ENCODE data around the gene IYD. TPM values are rescaled to one million over a fixed set of nuclear protein-coding genes. Genes with fewer than 3 reads are reported as not detected.

Gene IYD
- total RNA-seq, 1 donor, result under 0.01 TPM

DNA sequence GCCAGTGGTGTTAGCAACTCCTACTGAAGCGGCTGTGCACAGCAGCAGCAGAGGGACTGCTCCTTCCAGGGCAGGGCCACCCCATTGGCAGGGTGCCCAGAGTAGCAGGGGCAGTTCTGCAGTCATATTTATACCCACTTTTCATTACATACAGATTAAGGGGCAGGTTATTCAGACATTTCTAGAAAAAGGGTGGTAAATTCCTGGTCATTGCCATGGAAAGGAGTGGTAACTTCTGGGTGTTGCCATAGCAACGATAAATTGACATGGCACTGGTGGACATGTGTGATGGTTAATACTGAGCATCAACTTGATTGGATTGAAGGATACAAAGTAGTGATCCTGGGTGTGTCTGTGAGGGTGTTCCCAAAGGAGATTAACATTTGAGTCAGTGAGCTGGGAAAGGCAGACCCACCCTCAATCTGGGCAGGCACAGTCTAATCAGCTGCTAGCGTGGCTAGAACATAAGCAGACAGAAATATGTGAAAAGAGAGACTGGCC, 45.0 kb downstream of the IYD start:
- H3K4me3 ChIP-seq (ENCODE audit: low read depth, low read length), result no peak overlapping the region
- TF ChIP-seq, protein P1, sequence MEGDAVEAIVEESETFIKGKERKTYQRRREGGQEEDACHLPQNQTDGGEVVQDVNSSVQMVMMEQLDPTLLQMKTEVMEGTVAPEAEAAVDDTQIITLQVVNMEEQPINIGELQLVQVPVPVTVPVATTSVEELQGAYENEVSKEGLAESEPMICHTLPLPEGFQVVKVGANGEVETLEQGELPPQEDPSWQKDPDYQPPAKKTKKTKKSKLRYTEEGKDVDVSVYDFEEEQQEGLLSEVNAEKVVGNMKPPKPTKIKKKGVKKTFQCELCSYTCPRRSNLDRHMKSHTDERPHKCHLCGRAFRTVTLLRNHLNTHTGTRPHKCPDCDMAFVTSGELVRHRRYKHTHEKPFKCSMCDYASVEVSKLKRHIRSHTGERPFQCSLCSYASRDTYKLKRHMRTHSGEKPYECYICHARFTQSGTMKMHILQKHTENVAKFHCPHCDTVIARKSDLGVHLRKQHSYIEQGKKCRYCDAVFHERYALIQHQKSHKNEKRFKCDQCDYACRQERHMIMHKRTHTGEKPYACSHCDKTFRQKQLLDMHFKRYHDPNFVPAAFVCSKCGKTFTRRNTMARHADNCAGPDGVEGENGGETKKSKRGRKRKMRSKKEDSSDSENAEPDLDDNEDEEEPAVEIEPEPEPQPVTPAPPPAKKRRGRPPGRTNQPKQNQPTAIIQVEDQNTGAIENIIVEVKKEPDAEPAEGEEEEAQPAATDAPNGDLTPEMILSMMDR (IDR thresholded peaks at IDR 0.05; ENCODE audit: insufficient read depth, low read length), result no peak
- peak; percentile 27 for DNase-seq (ENCODE audit: low read depth)

DNA sequence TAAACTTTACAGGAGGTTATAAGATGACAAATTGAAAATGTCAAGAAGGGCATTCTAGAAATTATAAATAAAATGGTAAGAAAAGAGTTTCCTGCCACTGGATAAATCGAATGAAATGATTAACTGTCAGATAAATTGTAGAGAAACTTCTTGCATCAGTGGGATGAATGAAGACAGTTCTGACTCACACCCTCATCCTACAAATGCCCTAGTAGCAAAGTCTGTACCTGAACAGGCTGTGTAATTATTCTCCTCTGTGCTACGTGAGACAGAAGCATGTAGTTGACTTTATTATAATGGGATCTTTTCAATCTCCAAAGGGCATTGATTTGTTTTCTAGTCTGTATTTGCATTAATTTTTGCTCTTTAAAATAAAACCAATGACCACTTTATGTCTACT, 47.3 kb downstream of the IYD start:
- no peak for DNase-seq (ENCODE audit: low read depth)
- H3K4me3 ChIP-seq (ENCODE audit: low read depth, low read length), result no peak overlapping the region
- TF ChIP-seq, protein P1 (IDR thresholded peaks at IDR 0.05; ENCODE audit: insufficient read depth, low read length), result no peak

DNA sequence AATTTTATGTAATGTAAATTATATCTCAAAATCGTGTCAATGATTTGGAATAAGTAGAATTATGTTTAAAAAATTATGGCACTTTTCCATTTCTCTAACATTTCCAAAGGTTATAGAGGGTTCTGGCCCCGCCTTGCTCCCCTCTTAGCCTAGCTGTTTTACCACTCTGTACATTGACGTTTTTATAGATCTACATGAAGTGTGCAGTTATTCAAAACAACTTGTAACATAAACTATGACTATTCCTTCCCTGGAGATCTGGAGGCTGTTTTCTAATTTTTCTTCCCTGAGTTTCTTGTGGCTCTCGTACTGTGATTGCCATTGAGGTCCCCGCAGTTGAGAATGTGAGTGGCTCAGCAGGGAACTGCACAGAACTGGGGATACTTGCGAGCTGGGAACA, 48.4 kb downstream of the IYD start:
- TF ChIP-seq, protein P1 (IDR thresholded peaks at IDR 0.05; ENCODE audit: insufficient read depth, low read length), result no peak
- H3K4me3 ChIP-seq (ENCODE audit: low read depth, low read length), result no peak overlapping the region
- no peak for DNase-seq (ENCODE audit: low read depth)

DNA sequence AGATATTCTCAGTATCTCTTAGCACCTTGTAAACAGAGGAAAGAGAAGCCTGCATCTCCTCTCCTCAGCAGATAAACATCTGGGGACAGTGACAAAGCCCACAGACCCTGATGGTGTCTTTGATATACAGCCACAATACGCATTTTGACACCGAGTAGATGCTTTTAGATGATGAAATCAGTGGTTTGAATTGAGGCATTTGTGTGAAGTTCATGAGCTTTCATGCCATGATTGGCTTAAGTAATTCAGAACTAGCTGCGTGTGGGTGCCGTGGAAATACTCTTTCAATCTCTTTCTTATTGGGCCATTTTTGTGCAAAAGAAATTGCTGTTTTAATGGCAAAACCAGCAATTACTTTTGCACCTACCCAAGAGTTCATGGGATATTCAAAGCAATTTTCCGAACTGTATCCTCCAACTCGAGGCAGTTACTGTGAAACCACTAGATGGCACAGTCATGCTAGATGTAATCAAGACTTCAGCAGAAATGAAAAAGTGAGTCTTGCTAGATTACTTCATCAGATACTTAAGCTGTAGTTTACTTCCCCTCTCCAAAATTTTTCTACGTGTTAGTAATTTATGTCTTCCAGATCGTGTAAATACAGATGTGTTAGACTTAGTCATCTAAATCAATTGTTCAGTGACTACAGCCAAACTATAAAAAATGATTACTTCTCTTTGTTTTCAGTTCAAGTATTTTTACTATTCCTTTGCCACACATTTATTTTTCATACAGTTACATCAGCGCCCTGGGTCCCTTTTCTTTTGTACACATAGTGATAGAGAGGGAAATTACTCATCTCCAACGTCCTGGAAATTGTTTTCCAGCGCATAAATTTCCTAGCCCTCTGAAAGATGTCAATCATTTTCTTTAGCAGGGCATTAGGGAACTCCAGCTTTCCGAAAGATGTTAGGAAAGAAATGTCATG, 49.4 kb downstream of the IYD start:
- TF ChIP-seq, protein P1 (IDR thresholded peaks at IDR 0.05; ENCODE audit: insufficient read depth, low read length), result peak; percentile 81
- H3K4me3 ChIP-seq (ENCODE audit: low read depth, low read length), result peak overlapping the region; percentile 57
- peak; percentile 94 for DNase-seq (ENCODE audit: low read depth)

DNA sequence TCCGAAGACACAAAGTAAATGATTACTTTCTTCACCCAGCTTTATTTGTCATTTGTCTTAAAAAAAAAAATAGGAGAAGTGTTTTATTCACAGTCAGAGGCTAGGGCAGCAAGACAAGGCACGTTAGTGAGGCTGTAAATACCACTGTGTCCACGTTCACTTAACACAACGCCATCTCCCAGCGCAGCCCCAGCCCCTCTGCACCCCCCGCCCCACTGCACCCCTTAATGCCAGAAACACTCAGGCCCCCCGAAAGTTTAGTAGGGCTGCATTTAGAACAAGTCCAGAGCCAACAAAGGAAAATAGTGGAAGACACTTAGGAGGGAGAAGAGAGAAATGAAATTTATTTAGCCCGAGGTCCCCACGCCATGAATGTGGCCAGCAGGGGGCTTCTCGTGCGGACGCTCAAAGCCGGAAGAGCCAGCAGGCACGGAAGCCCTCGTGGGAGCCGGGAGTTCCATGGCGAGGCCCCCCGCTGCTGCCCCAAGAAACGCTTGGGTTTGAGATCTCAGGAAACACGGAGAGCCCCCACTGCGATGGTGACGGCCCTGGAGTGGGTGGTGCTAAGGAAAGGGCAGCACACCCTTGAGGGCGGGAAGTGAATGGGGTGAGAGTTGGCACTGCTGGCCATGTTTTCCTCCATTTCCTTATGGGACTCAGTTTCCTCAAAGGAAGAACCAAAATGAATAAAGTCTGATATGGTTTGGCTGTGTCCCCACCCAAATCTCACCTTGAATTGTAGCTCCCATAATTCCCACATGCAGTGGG, 50.2 kb downstream of the IYD start:
- H3K4me3 ChIP-seq (ENCODE audit: low read depth, low read length), result peak overlapping the region; percentile 57
- DNase-seq (ENCODE audit: low read depth), result peak; percentile 69
- TF ChIP-seq, protein P1 (IDR thresholded peaks at IDR 0.05; ENCODE audit: insufficient read depth, low read length), result peak; percentile 77

DNA sequence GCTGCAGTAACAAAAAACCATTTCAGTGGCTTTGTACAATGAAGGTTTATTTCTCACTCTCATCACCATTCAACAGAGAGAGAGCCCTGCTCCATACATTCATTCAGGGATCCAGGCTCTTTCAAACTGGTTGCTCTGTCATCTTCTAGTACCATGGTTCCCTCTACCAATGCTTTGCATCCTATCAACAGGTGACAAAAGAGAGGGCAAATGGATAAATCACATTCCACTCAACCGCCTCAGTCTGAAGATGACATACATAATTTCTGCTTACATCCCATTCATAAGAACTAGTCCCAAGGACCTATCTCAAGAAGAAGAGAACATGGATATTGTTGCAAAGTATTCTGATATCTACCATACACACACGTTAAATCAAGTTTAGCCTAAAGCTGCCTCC, 51.6 kb downstream of the IYD start:
- no peak overlapping the region for H3K4me3 ChIP-seq (ENCODE audit: low read depth, low read length)
- TF ChIP-seq, protein P1 (IDR thresholded peaks at IDR 0.05; ENCODE audit: insufficient read depth, low read length), result no peak
- DNase-seq (ENCODE audit: low read depth), result no peak

Data from fibroblast of the aortic adventitia (primary cell).